Fibroblast of skin of back (primary cell): ENCODE results near the gene MORC3. TPM values are rescaled to one million over a fixed set of nuclear protein-coding genes. Genes with fewer than 3 reads are reported as not detected.
"Not testable (repeated sequence)": the region's sequence is repeated elsewhere in the genome, so short reads cannot be mapped to it uniquely, and the experiment has no call there.

Experiments used
- DNase-seq: peaks from one replicate; pipeline ENCODE4 v3.0.0-alpha.2; 2013
- polyA plus RNA-seq, 2 experiments: library from polyadenylated mRNA; unstranded; fragments of 120-200 nt; gene quantifications; one replicate each; pipeline ENCODE4 v1.2.1, GENCODE V29; 2013; ENCODE audit not compliant: insufficient read length in 2 of 2

The MORC3 gene
- 17.6 TPM for polyA plus RNA-seq (2013, experiment 1 of 2; ENCODE audit: insufficient read length)
- polyA plus RNA-seq (2013, experiment 2 of 2; ENCODE audit: insufficient read length), result 22.9 TPM

- DNase-seq, result peak; percentile 99
Measured at GRCh38 chr21:36319767-36320420, at the start of gene MORC3. Gene MORC3, plus strand, starts transcription at chr21:36320197. Its CDS starts 68 bp downstream, at chr21:36320265.

- DNase-seq, result not testable (repeated sequence)
Measured at GRCh38 chr21:36270786-36271695, 49.0 kb upstream of the MORC3 start.

- DNase-seq, result no peak
Measured at GRCh38 chr21:36274128-36274527, 45.9 kb upstream of the MORC3 start.

- DNase-seq, result peak; percentile 13
Measured at GRCh38 chr21:36282568-36283230, 37.3 kb upstream of the MORC3 start.

GRCh38 chr21:36283231-36283622 lies 36.8 kb upstream of the MORC3 start:
- DNase-seq, result not testable (repeated sequence)

GRCh38 chr21:36288651-36289243 lies 31.2 kb upstream of the MORC3 start:
- DNase-seq, result no peak

GRCh38 chr21:36291509-36291908 lies 28.5 kb upstream of the MORC3 start:
- no peak for DNase-seq

- no peak for DNase-seq
Measured at GRCh38 chr21:36297406-36297937, 22.5 kb upstream of the MORC3 start.

GRCh38 chr21:36297938-36298572 lies 21.9 kb upstream of the MORC3 start:
- peak; percentile 58 for DNase-seq

- DNase-seq, result no peak
Measured at GRCh38 chr21:36306872-36307534, 13.0 kb upstream of the MORC3 start.

- no peak for DNase-seq
Measured at GRCh38 chr21:36310016-36310415, 10.0 kb upstream of the MORC3 start.

- DNase-seq, result not testable (repeated sequence)
Measured at GRCh38 chr21:36313446-36313845, 6.6 kb upstream of the MORC3 start.

GRCh38 chr21:36316045-36316444 lies 4.0 kb upstream of the MORC3 start:
- DNase-seq, result not testable (repeated sequence)

GRCh38 chr21:36316872-36317484 lies 3.0 kb upstream of the MORC3 start:
- DNase-seq, result no peak

- not testable (repeated sequence) for DNase-seq
Measured at GRCh38 chr21:36319406-36319766, 611 bp upstream of the MORC3 start.

GRCh38 chr21:36320421-36321324 lies 676 bp downstream of the MORC3 start:
- DNase-seq, result peak; percentile 77

- DNase-seq, result peak; percentile 36
Measured at GRCh38 chr21:36321325-36322082, 1.5 kb downstream of the MORC3 start.

GRCh38 chr21:36322083-36322424 lies 2.1 kb downstream of the MORC3 start:
- DNase-seq, result no peak

GRCh38 chr21:36323032-36323431 lies 3.0 kb downstream of the MORC3 start:
- peak; percentile 13 for DNase-seq
